HG03460 (cell line): Measurements from ENCODE around the gene TXLNG.
"Not testable (repeated sequence)": the region's sequence is repeated elsewhere in the genome, so short reads cannot be mapped to it uniquely, and the experiment has no call there.

ENCODE experiments used
- ATAC-seq: cut with Tn5 transposase; IDR thresholded peaks from one replicate; pipeline ENCODE4 v1.9.1; 2021; ENCODE audit not compliant: unreplicated experiment

TXLNG gene

GRCh38 chrX:16838202-16839066 is 52.2 kb downstream of the TXLNG start:
- ATAC-seq, result no peak

GRCh38 chrX:16839219-16839851 is 53.1 kb downstream of the TXLNG start:
- no peak for ATAC-seq

GRCh38 chrX:16839852-16840460 is 53.7 kb downstream of the TXLNG start:
- no peak for ATAC-seq

GRCh38 chrX:16842684-16843083 is 56.4 kb downstream of the TXLNG start:
- ATAC-seq, result no peak

- ATAC-seq, result no peak
Observed at GRCh38 chrX:16843208-16843909, 57.1 kb downstream of the TXLNG start.

GRCh38 chrX:16845686-16846085 is 59.4 kb downstream of the TXLNG start:
- ATAC-seq, result no peak

GRCh38 chrX:16848541-16848940 is 62.3 kb downstream of the TXLNG start:
- no peak for ATAC-seq

GRCh38 chrX:16851421-16851820 is 65.2 kb downstream of the TXLNG start:
- ATAC-seq, result no peak

GRCh38 chrX:16851827-16852226 is 65.6 kb downstream of the TXLNG start:
- ATAC-seq, result no peak

GRCh38 chrX:16852617-16853179 is 66.4 kb downstream of the TXLNG start:
- no peak for ATAC-seq

- no peak for ATAC-seq
Observed at GRCh38 chrX:16853537-16853936, 67.3 kb downstream of the TXLNG start.

GRCh38 chrX:16855363-16856075 is 69.3 kb downstream of the TXLNG start:
- no peak for ATAC-seq

- not testable (repeated sequence) for ATAC-seq
Observed at GRCh38 chrX:16856076-16856404, 69.8 kb downstream of the TXLNG start.

GRCh38 chrX:16856744-16857143 is 70.5 kb downstream of the TXLNG start:
- ATAC-seq, result no peak

- no peak for ATAC-seq
Observed at GRCh38 chrX:16862829-16863228, 76.6 kb downstream of the TXLNG start.

- no peak for ATAC-seq
Observed at GRCh38 chrX:16867947-16868346, 81.7 kb downstream of the TXLNG start.

GRCh38 chrX:16868920-16869319 is 82.7 kb downstream of the TXLNG start:
- no peak for ATAC-seq

GRCh38 chrX:16869393-16870094 is 83.3 kb downstream of the TXLNG start:
- ATAC-seq, result peak; percentile 42

- peak; percentile 81 for ATAC-seq
Observed at GRCh38 chrX:16870095-16870861, 84.0 kb downstream of the TXLNG start, which contains the start of gene RBBP7. Gene RBBP7 (minus strand): TSS chrX:16870362. CDS start chrX:16870053, 309 bp downstream.
